ENCODE results near the gene BCAM. TPM values are rescaled to one million over a fixed set of nuclear protein-coding genes. Genes with fewer than 3 reads are reported as not detected.
"Not testable (repeated sequence)": the region's sequence is repeated elsewhere in the genome, so short reads cannot be mapped to it uniquely, and the experiment has no call there.

Gene BCAM, protein sequence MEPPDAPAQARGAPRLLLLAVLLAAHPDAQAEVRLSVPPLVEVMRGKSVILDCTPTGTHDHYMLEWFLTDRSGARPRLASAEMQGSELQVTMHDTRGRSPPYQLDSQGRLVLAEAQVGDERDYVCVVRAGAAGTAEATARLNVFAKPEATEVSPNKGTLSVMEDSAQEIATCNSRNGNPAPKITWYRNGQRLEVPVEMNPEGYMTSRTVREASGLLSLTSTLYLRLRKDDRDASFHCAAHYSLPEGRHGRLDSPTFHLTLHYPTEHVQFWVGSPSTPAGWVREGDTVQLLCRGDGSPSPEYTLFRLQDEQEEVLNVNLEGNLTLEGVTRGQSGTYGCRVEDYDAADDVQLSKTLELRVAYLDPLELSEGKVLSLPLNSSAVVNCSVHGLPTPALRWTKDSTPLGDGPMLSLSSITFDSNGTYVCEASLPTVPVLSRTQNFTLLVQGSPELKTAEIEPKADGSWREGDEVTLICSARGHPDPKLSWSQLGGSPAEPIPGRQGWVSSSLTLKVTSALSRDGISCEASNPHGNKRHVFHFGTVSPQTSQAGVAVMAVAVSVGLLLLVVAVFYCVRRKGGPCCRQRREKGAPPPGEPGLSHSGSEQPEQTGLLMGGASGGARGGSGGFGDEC
- total RNA-seq = not detected in 2 replicates

DNA sequence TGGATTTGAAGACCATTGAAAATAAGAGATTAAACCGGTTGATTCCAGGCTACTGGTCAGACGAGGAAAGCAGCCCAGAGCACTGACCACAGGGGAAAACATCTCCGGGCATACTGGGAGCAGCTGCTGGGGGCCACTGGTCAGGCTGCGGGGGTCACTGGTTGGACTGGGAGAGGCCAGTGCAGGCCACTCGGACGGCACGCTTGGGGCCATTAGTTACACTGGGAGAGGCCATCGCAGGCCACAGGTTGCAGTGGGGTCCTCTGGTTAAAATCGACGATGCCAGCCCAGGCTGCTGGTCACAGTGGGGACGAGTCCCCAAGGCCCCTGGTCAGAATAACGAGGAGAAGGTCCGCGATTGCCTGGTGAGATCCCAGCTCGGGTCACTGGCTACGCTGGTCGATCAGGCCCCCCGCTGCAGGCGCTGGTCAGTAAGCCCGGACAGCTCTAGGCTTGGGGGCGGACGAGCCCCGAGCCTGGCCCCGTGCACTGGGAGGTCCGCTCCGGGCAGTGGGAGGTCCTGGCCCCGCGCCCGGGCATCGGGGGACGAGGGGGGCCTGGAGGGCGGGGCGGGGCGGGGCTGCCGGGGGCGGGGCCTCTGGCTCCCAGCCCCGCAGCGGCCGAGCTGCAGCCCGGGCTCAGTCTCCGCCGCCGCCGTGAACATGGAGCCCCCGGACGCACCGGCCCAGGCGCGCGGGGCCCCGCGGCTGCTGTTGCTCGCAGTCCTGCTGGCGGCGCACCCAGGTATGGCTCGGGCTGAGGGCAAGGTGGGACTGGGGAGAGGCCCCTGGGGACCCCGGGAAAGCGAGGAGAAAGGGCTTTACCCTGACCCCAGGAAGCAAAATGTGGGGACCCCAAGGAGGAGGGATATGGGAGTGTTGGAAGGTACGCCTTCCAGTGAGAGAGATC, at the start of gene BCAM:
TSS of gene BCAM (plus strand) at position 641 of the 909 bp plus-strand sequence. CDS start at position 663, 22 bp downstream.
- intact Hi-C loops (cut with micrococcal nuclease) = no loop called here

DNA sequence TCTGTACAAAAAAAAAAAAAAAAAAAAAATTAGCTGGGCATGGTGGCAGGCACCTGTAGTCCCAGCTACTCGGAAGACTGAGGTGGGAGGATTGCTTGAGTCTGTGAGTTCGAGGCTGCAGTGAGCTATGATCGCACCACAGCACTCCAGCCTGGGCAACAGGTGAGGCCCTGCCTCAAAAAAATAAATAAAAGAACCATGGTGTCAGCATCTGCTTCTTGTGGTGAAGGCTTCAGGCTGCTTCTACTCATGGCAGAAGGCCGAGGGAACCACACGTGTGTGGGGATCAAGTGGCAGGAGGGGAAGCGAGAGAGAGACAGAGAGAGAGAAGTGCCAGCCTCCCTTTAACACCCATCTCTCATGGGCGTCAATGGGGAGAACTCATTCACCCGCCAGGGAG, 46.9 kb upstream of the BCAM start:
- intact Hi-C loops (cut with micrococcal nuclease) = no loop called here

DNA sequence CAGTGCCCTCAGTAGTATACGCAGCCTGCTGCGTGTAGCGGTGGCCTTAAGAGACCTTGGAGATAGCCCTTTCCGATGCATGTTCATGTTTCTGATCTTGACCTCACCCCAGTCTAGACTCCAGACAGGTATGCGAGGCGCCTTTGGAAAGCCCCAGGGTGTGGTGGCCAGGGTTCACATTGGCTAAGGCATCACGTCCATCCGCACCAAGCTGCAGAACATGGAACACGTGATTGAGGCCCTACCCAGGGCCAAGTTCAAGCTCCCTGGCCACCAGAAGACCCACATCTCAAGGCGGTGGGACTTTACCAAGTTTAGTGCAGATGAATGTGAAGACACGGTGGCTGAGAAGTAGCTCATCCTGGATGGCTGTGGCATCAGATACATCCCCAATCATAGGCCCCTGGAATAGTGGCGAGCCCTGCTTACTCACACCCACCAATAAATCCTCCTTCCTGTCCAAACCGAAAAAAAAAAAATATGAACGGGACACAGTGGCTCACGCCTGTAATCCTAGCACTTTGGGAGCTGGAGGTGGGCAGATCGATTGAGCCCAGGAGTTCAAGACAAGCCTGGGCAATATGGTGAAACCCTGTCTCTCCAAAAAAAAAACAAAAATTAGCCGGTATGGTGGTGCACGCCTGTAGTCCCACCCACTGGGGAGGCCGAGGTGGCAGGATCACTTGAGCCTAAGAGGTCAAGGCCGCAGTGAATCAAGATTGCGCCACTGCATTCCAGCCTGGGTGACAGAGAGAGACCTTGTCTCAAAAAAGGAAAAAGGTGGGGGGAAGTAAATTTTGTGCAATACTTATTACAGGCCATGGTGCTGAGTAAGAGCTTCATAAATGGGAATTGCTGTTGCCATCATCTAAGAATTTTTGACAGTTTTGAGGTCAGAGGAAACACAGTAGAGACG, 43.6 kb upstream of the BCAM start:
- intact Hi-C loops (cut with micrococcal nuclease) = no loop called here

DNA sequence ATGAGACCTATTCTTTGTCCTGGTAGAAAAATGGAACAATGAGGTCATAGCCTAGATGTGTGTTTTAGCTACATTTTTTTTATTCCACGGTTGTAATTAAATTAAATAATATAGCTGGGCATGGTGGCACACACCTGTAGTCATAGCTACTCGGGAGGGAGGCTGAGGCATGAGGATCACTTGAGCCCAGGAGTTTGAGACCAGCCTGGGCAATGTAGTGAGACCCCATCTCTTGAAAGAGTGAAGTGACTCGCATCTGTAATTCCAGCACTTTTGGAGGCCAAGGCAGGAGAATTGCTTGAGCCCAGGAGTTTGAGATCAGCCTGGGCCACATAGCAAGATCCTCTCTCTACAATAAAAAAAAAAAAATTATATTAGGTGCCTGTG, 43.0 kb upstream of the BCAM start:
- intact Hi-C loops (cut with micrococcal nuclease) = no loop called here

DNA sequence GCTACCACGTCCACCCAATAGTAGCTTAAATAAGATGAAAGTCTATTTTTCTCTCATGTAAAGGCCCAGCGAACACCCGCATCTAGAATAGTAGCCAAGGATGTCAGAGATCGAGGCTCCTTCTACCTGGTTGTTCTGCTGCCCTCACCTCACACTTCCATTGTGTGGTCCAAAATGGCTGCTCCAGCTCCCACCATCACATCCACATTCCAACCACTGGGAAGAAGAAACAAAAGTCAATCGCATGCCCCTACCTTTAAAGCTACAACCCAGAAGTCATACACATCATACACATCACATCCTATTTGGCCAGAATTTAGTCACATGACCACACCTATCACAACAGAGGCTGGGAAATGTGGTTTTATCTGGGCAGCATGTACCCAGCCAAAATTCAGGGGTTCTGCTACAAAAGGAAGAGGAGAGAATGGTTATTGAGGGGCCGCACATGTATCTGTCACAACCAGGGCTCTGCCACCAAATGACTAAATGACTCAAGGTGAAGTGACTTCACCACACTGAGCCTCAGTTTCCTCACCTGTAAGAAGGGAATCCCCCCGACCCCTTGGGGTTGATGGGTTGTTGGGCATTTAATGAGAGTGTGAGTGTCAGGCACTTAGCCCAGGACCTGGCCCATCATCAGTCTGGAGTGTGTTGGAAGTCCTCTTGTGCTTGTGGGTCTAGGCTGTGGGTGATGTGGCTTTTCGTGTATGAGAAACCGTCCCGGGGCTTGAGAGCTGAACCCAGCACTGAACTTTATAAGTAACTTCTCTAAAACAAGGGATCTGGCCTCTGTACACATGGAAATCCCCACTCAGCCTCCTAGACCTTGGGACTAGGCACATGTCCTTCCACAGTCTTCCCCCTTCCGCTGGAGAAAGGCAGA, 41.4 kb upstream of the BCAM start:
- intact Hi-C loops (cut with micrococcal nuclease) = no loop called here

DNA sequence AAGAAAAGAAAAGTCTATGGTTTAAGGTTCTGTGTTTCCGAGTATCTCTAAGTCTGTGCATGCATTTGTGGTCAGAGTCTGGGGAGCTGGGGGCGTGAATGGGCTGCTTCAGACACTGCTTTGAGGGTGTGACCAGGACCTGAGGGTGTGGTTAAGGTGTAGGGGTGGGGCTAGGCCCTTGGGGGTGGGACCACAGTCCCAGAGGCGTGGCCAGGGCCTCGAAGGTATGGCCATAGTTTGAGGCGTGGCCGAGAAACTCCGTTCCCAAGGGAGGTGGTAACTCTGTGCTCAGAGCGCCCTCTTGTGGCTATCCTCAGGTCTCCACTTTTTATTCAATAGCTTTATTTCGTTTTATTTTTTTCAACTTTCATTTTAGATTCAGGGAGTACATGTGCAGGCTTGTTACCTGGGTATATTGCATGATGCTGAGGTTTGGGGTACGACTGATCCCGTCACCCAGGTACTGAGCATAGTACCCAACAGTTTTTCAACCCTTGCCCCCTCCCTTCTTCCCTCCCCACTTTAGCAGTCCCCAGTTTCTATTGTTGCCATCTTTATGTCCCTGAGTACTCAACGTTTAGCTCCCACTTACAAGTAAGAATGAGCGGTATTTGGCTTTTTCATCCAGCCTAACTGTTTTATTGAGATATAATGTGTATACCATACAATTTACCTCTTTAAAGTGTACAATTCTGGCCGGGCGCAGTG, 38.2 kb upstream of the BCAM start:
- intact Hi-C loops (cut with micrococcal nuclease) = loop anchor here (1.0 kb wide), 5 partner anchors 17 to 116 kb away; no protein-coding TSS in a partner anchor

DNA sequence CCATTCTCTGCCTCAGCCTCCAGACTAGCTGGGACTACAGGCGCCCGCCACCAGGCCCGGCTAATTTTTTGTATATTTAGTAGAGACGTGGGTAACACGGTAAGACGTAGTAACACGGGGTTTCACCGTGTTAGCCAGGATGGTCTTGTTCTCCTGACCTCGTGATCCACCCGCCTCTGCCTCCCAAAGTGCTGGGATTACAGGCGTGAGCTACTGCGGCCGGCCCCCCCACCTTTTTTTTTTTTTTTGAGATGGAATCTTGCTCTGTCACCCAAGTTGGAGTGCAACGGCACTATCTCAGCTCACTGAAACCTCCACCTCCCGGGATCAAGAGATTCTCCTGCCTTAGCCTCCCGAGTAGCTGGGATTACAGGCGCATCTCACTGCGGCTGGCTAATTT, 36.8 kb upstream of the BCAM start:
- intact Hi-C loops (cut with micrococcal nuclease) = not testable (repeated sequence)

DNA sequence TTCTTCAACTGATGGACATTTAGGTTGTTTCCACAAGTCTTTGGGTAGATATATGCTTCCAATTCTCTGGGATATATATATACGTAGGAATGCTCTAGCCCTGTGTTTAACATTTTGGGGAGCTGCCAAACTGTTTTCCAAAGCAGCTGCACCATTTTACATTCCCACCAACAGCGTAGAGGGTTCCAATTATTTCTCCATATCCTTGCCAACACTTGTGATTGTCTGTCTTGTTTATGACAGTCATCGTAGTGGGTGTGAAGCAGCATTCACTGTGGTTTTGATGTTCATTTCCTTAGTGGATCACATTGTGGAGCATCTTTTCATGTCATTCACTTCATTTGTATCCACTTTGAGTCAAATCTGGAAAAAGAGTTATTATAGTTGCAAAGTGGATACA, 35.9 kb upstream of the BCAM start:
- intact Hi-C loops (cut with micrococcal nuclease) = no loop called here

DNA sequence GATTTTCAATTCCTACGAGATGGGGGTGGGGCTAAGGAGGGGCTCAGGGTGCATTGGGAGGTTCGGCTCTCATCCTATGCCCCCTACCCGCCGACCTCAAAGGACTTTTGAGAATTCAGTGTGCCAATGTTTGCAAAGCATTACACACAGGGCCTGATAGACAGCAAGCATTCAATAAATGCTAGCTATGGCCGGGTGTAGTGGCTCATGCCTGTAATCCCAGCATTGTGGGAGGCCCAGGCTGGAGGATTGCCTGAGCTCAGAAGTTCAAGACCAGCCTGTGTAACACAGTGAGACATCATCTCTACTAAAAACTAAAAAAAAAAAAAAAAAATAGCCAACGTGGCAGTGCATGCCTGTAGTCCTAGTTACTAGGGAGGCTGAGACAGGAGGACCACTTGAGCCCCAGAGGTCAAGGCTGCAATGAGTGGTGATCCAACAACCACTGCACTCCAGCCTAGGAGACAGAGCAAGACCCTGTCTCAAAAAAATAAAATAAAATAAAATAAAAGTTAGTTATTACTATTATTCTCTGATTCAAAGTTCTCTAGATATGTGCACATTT, 33.1 kb upstream of the BCAM start:
- intact Hi-C loops (cut with micrococcal nuclease) = no loop called here

DNA sequence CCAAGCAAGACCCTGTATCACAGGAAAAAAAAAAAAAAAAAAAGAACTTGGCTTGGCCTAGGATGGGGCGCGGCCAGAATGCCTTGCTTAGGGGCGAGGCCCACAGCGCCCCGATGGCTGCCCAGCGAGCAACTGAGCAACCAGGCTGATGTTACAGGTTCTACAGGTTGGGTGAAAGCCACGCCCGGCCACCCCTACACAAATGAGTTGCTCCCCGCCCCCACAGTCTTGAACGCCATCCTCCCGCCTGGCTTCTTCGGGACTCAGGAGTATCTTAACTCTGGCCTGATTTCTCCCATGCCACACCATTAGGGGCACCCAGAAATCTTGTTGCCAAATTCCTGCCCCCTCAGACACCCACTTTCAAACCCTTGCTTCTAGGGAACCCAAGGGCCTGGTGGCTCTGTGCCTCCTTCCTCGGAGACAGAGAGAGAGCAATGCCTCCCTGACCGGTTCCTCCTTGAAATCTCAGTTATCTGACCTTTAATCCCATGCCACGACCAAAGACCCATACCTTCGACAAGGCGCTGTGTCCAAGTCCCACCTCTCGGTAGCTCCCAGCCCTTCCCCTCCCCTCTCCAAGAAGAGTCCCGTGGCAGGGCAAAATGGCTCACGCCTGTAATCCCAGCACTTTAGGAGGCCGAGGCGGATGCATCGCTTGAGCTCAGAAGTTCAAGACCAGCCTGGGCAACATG, 32.4 kb upstream of the BCAM start:
- intact Hi-C loops (cut with micrococcal nuclease) = no loop called here

DNA sequence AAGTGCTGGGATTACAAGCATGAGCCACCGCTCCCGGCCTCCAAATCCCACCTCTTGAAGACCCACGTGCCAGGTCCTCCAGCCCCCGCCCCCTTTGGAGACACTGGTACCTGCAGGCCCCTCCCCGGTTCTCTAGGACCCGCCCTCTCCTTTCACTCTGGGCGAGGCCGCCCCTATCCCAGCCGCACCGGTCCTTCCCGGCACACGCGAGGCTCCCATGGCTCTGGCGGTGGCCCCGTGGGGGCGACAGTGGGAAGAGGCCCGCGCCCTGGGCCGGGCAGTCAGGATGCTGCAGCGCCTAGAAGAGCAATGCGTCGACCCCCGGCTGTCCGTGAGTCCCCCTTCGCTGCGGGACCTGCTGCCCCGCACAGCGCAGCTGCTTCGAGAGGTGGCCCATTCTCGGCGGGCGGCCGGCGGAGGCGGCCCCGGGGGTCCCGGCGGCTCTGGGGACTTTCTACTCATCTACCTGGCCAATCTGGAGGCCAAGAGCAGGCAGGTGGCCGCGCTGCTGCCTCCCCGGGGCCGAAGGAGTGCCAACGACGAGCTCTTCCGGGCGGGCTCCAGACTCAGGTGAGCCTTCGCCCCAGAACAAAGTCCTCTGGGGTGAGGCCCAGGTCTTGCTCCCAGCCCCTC, 31.1 kb upstream of the BCAM start, which contains the start of gene CBLC:
TSS of gene CBLC (plus strand) at position 176 of the 633 bp plus-strand sequence. CDS start at position 218, 42 bp downstream.
- intact Hi-C loops (cut with micrococcal nuclease) = no loop called here

DNA sequence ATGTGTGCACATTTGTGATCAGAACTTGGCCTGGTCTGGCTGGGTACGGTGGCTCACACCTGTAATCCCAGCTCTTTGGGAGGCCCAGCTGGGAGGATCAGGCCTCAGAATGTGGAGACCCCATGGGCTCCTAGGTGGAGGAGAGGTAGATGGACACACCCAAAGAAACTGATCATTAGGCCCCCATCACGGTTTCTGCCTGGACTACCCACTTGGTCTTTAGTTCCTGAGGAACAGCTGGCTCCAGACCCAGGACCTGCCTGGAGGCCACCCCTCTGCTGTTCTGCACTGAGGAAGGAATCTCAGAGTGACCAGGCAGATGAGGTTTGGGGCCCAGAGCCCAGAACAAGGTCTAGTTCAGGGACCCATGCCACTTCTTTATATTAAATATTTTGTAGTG, 29.8 kb upstream of the BCAM start:
- intact Hi-C loops (cut with micrococcal nuclease) = no loop called here

DNA sequence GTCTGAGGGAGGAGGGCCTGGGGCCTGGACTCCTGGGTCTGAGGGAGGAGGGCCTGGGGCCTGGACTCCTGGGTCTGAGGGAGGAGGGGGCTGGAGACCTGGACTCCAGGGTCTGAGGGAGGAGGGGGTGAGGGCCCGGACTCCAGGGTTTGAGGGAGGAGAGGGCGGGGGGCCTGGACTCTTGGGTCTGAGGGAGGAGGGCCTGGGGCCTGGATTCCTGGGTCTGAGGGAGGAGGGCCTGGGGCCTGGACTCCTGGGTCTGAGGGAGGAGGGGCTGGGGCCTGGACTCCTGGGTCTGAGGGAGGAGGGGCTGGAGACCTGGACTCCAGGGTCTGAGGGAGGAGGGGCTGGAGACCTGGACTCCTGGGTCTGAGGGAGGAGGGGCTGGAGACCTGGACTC, 27.2 kb upstream of the BCAM start:
- intact Hi-C loops (cut with micrococcal nuclease) = loop anchor here (5.0 kb wide), 1 partner anchor 556 kb away; no protein-coding TSS in a partner anchor

DNA sequence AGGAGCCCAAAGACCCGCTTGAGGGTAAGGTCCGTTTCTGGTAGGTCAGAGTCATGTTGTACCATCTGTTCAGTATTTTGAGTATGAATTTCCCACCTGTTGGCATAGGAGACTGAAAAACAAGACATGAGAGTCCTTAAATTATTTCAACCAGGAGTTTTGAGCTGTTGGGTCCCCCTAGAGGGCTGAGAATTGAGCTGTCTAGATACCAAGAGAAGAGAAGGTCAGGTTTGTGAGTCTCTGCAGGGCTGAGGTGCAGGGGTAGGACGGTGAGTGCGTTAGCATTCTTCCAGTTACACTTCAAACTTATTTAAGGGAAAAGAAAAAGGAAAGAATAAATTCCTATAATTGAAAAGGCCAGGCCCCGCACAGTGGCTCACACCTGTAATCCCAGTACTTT, 26.2 kb upstream of the BCAM start:
- intact Hi-C loops (cut with micrococcal nuclease) = loop anchor here (5.0 kb wide), 1 partner anchor 555 kb away; no protein-coding TSS in a partner anchor

DNA sequence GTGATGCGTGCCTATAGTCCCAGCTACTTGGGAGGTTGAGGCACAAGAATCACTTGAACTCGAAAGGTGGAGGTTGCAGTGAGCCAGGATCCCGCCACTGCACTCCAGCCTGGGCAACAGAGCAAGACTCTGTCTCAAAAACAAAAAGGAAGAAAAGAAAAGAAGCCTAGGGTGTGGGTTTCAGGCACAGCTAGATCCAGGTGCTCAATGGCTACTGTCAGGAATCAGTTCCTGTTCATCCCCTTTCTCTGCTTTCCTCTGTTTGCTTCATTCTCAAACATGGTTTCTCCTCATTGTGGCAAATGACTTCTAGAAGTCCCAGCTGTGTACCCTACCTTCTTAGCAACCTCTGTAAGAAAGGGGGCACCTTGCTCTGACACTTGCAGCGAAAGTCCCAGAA, 25.4 kb upstream of the BCAM start:
- intact Hi-C loops (cut with micrococcal nuclease) = loop anchor here (5.0 kb wide), 1 partner anchor 554 kb away; no protein-coding TSS in a partner anchor

DNA sequence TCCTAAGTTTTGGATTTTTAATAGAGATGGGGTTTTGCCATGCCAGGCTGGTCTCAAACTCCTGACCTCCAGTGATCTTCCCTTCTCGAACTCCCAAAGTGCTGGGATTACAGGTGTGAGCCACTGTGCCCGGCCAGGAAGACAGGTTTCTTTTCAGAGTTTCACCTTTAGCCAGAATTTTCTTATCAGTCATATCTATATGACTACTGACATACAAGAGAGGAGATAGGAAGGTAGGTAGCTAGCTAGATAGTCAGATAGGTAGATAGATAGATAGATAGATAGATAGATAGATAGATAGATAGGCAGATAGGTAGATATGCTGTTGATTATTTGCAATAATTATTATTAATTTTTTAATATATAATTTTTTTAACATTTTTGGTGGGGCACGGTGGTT, 23.6 kb upstream of the BCAM start:
- intact Hi-C loops (cut with micrococcal nuclease) = no loop called here

DNA sequence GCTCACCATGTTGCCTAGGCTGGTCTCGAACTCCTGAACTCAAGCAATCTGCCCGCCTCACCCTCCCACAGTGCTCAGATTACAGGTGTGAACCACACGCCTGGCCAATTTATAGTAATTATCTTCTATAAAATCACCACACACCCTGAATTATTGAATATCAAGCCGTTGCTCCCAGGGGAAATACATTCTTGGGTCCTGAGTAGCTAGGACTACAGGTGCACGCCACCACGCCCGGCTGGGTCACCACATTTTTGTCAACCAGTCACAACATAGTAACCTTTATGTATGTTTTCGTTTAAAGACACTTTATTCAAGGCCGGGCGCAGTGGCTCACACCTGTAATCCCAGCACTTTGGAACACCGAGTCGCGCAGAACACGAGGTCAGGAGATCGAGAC, 22.9 kb upstream of the BCAM start:
- intact Hi-C loops (cut with micrococcal nuclease) = no loop called here
